HG02610 (cell line): Measurements from ENCODE around the gene METTL1.

Experiments used
- ATAC-seq: cut with Tn5 transposase; IDR thresholded peaks from one replicate; pipeline ENCODE4 v1.9.1; 2021; ENCODE audit warnings: mild to moderate bottlenecking, moderate library complexity; ENCODE audit not compliant: unreplicated experiment

Gene METTL1

DNA sequence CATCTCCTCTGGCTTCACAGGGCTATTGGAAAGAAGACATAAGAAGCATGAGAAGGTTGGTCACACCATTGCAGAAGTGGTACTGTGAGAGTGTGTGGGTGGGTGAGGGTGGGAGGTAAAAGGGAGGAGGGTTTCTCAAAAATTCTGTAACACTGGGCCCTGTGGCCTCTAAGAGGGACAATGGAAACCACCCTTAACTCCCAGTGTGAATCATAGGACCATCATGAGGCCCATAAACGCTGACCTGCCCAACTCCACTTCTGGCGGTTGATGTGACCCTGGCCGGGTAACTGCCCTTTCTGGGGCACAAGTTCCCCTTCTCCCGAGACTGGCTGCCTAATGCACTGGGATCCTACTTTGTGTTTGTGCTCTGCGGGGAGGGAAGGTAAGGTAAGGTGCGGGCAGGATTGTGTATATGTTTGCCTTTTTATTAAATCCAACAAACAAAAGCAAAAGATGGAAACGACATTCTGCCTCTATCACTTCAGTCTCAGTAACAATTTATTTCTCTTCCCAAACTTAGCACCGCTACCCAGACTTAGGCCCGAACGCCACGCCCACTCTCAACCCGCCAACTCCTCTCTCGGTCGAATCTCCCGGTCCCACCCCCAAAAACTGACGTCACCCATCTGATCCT lies 551 bp downstream of the METTL1 start:
- peak; percentile 73 for ATAC-seq

DNA sequence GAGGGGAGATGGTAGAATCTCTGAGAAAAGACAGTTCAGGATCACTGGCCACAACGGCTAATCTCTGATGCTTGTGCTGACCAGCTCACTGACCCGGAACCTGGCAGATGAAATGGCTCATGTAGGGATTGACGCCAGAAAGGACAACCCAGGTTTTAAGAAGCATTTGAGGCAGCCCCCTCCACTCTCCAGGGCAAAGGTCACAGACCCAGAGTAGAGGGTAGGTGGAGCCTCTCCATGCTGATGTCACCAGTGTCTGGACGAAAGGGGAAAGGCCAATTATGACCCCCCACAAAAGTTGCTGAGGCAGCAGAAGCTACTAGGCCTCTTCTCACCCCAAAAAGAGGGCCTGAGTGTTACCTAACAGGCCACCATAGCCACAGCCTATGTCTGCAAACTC lies 1.2 kb downstream of the METTL1 start:
- no peak for ATAC-seq

DNA sequence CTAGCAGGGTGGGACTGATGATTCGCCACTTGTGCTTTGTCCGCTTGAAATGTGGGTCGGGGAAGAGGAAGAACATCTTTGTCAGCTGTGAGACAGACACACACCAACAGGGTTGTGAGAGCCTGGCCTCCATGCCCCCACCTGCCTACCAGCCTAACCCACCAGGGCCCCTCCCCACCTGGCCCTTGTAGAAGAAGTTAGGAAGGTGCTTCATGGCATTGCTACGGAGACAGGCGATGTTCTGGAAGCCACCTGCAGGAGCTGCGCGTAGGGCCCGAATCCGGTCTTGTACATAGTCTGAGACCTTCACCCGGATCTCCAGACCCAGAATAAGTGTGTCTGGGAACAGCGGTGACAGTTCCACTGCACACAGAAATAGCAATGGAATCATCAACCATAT lies 2.3 kb downstream of the METTL1 start:
- no peak for ATAC-seq

DNA sequence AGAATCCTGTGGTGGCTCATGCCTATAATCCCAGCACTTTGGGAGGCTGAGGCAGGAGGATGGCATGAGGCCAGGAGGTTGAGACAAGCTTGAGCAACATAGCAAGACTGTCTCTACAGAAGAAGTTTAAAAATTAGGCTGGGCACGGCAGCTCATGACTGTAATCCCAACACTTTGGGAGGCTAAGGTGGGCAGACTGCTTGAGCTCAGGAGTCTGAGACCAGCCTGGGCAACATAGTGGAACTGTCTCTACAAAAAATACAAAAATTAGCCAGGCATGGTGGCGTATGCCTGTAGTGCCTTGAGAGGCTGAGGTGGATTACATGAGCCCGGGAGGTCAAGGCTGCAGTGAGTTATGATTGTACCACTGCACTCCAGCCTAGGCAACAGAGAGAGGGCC lies 4.0 kb downstream of the METTL1 start:
- ATAC-seq: no peak

DNA sequence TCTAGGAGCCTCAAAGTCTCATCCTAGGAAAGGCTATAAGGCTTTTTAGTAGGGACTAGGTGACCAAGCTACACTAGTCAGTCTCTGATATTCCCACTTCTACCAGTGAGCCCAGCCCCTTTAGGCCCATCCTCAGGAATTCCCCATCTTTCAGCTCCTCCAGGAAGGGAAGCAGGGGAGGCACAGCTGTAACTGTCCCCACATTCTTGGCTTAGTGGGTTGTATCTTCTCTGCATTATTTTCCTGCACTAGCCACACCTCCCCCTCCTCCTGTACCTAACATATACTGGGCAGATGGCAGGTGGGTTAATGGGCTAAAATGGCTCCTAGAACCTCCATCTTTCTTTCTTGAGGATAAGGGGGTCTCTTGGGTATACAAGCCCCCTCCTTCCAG lies 4.6 kb downstream of the METTL1 start:
- no peak for ATAC-seq

DNA sequence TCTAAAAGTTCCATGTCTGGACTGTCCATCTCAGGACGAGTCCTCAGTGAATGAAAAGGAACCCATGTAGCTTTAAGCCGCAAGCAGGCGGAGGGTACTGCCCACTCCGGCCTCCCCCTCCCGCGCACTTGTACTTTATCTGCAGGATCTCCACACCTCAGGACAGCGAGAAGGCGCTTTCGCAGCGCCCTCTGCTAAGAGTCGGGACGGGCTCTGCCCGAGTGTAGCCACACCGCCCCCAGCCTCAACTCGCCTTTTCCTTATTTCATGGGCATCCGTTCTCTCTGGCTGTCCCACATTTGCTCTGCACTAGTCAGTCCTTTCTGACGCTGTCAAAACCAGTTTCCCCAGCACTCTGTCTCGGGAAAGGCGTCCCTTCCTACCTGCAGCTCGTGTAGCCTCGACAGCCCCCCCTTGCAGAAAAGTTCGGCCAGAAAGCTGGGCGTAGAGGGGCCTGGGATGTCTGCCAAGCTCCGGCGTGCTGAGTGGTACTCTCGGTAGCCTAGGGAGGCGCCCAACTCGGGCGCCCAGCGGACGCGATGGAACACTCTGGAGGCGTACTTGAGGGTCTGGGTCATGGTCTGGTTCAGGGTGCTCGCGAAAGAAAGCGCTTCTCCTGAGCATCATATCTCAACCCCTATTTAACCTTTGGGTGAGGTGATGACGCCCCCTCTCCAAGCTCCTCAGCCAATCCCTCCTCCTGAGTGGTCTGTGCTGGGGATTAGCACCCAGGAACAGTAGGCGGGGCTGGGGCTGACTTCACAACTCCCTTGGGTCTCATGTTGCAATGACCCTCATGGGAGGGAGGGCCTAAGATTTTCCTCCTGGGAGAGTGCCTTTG lies 5.2 kb downstream of the METTL1 start, which contains the start of gene CYP27B1:
Gene CYP27B1, minus strand, starts transcription at position 615 of the 841 bp plus-strand sequence. Its CDS starts 37 bp downstream, at position 578.
- ATAC-seq: no peak

DNA sequence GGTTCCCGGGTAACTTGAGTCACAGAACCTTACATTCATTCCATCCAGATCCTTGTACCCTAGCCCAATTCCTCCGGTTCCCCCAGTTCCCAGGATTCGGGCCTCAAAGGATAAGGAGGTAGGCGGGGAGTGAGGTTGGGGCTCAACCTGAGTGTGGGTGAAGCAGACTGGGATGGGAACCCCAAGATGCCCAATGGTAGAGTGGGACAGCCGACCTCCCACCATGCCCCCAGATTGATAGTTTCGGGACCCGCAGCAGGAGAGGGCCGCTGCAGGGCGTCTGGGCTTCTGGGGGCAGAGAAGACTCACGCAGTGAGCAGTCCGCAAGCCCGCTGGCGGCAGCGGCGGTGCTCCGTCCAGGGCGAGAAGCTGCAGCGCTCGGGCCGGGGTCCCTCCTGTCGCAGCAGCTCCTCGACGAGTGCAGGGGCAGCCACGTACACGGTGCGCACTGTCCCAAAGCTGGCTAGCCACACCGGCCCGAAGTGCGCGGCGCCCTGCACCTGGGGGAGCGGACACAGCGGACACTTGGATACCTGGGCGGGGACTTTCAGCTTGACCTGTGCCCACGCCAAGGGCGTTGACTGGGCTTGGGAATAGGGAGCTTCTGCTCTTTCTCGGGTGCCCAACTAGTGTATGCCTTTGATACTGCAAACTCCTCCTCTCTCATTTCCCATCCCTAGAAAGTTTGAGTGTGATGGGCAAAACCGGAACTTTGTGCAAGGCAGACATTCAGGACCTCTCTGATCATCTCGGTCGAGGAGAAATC lies 6.0 kb downstream of the METTL1 start:
- no peak for ATAC-seq

DNA sequence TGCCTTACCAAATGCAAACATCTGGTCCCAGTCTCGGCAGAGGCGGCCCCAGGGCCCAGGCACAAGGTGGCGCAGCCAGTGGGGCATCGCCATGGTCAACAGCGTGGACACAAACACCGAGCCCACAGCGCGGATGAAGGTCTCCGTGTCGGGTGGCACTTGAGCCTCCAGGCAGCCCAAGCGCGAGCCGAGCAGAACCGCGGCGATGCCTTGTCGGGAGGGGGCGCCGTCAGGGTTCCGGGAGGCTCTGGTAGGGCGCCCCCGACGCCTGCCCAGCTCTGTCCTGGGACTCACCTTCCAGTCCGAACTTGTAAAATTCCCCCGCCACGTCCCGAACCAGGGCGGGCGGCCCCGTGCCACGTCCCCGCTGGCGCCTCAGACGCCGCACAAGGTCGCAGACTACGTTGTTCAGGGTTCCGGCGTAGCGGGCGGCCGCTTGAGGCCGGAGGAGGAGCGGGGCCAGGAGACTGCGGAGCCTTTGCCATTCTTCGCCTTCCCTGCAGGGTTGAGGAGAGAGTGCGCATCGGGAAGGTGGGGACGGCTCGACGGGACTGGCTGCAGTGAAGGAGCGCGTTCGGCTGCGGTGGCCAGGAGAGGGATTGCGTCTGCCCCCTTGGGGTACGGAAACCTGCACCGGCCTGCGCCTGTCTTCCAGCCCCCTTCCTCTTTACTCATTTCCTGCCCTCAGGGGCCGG lies 6.8 kb downstream of the METTL1 start:
- peak; percentile 44 for ATAC-seq

DNA sequence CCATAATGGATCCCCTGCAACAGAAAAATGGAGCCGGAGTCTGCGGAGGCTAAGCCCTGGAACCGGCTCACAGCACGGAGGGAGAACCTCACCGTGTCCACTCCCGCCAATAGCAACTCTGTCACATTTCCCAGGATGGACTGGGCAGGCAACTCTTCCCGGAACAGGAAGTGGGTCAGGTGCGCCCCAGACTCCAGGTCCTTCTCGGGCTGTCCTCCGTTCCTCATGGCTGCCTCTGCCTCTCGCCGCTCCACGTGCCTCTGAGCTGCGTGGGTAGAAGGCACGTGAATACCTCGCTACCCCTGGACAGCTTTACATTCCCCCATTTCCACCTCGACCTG lies 7.3 kb downstream of the METTL1 start:
- ATAC-seq: peak; percentile 1

DNA sequence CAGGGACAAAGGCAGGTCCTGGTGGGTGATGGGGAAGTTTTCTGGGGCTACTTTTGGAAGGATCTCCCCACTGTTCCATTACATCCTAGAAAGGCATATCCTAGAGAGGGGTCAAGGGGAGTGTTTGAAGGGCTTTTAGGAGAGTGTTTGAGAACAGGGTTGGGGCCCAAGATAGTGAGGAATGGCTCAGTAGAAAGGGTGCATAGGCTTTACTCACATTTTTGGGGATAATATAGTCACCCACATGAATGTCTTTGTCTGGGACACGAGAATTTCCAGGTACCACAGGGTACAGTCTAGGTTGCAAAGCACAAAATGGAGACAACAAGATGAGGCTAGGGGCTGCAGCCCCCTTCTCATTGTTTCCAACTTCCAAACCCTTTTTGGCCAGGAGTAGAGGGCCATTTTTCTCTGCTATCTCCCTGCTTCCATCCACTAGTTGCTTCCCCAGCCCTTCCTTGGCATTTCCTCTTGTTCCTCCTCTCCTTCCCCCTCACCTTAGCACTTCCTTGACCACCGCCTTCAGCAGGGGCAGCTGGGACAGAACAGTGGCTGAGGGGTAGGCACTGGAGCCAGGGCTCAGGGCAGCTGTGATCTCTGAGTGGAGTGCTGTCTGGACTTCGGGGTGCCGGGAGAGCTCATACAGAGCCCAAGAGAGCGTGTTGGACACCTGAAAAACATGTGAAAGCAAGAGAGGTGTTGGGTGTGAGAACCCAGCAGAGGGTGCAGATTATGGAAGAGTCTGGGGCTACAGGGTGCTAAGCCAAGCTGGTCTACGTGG lies 7.8 kb downstream of the METTL1 start:
- ATAC-seq: no peak

DNA sequence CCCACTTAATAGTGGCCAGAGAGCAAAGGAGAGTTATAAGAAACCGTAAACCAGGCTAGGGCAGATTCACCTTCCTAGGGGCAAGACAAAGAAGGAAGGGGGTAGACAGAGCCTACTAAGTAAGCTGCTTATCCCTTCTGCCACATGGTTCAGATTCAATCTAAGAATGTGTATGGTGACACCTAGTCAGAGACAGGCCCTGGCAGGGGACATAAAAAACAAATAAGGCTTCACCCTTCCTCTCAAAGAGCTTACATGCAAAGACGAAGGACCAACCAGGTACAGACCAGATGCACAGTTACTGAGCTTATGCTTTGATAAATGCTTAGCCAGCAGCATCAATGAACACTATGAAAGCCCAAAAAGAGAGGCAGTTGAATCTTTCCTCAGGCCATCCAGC lies 9.4 kb downstream of the METTL1 start:
- ATAC-seq: no peak

DNA sequence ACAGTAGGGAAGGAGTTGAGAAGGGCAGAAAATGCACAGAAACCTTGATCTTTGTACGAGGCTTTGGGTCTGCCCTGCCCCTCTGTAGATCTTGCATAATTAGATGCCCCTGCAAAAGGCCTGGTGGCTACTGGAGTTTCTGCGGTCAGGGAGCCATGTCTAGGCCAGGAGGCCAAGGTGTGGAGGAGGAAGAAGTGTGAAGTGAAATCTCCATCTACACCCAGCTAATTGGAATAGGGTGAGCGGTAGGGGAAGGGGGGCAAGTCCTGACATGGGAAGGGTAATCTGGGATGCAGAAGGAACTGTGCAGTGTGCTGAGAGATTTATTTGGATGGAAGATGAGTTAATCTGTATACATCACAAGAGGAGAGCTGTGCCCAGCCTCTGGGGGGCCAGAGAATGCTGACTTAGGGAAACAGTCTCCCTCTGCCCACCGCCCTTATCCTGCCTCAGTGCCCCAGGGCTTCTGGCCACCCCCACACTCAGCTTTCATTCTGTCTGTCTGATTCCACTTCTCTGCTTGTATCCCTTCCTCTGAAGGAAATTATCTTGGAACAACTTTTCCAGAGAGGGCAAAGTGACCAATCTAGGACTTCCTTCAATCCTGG lies 10.4 kb downstream of the METTL1 start:
- ATAC-seq: no peak

DNA sequence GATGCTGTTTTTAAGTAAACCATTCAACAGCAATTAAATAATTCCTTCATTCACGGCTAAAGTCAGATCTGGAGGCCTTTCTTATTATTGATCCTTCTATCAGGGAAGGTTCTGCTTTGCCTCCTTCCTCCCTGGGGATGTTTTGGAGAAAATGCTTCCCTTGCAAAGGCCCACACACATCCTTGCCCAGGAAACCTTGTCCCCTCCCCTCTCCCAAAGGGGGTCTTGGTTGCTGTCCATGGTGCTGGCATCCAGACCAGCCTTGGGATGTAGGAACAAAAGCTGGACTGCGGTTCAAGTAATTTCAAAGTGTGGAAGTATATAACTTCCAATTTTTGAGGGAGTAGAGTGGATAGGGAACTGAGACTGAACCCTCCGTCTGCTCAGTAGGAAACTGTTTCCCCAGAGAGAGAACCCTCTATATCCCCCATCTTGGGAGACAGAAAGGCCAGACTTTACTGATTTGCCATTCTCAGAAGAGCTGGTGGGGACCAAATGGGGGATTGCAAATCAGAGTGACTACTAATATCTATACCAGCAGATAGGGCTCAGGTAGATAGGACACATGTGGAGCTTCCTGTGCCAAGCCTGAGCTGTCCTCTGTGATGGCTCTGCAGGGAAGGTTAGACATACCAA lies 11.4 kb downstream of the METTL1 start:
- no peak for ATAC-seq

DNA sequence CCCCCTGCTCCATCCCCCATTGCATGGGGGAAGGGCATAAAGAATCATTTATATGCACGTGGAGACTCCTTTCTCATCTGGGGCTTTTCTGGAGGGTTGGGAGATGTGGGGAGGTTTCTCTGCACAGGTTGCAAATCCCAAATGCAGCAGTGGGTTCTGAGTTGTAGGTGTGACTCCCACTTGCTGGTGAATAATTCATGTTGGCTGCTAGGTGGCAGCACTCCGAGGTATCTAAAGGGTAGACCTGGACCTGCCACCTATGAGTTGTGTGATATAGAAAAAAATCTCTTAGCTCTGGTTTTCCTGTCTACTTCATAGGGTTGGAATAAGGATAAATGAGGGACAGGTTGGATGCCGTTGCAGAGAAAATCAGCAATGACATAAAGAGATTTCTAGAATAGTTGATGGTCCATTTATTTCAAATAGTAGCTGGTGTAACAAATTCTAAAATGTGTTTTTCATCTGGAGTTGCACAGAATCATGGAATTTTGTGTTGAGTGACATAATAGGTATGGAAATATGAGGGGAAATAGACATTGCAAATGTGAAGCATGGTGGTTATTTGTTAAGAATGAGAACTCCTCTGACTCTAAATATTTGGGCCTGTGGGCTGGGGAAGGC lies 12.4 kb downstream of the METTL1 start:
- no peak for ATAC-seq

DNA sequence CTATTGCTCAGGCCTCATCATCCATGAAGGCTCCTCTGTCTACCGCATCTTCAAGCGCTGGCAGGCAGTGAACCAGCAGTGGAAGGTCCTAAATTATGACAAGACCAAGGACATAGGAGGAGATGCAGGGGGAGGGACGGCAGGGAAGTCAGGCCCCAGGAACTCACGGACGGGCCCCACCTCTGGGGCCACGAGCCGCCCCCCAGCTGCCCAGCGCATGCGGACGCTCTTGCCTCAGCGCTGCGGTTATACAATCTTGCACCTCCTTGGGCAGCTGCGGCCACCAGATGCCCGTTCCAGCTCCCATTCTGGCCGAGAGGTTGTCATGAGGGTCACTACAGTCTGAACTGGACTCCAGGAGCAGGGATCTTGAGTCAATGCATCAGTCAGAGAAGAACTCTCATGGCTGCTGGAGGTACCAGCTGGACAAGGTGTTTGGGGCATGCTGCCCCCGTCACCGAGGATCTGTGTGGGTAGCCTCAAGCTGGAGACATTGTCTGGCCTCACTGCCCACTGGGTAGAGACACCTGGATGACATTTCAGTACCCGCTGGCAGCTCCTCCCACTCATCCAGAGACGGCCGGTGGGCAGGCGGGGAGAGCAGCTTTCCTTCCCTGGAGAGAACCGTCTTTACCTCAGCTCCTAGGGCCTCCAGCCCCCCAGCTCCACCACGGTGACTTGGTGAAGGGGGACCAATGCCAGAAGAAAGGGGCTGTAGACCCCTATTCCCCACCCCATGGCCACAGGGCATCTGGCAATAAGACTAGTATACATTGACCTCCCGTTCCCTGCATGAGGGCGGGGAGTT lies 13.1 kb downstream of the METTL1 start:
- ATAC-seq: no peak

DNA sequence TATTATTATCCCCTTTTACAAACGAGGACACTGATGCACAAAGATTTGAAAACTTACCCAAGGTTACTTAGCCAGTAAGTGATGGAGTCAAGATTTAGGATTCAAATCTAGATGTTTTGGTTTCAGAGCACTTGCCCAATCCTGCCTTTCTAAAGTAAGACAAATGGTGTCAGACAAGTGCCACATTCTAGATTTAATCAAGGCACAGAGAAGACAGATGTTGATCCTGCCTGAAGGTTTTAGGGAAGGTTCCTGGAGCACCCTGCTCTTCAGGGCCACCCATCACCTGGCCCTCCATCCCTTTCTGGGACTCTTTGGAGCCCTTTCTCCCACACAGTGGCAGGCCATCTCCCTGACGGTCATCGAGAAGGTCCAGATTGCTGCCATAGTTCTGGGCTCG lies 14.1 kb downstream of the METTL1 start:
- ATAC-seq: no peak

DNA sequence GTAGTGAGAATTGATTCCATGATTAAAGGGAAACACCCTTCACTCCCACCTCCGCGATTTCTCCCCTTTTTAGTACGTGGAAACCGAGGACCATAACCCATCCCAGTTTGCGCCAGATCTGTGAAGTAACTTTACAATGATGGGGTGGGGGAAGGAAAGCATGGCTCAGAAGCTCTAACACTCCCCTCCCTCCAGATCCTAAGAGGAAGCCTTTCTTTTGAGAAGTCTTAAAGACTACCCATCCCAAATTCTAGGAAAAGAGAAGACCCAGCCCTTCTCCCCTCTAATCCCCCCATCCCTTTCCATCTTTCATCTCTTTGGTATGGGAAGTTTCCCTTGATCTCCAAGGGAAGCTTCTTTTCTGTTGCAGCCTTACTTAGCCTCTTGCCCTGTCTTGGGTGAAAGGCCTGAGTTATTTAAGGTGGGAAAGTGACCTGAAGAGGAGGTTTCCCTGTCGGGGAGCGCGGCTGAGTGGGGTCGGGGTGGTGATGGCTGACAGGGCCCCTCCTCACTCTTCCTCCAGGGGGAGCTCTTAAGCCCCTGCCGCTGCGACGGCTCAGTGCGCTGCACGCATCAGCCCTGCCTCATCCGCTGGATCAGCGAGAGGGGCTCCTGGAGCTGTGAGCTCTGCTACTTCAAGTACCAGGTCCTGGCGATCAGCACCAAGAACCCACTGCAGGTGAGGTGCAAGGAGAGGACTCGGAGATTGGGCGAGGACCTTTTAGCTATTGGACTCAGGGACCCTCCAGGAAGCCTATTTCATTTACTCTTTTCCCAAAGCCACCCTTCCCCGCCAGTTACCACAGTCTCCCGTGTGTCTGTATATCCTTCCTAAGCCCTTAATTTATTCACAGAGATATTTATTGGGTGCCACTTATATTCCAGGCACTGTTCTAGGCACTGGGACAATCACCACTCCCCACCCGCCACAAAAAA lies 15.2 kb downstream of the METTL1 start:
- ATAC-seq: peak; percentile 20
